Activated CD4-positive, alpha-beta T cell treated with anti-CD3 and anti-CD28 coated beads, Interleukin-2, amount 50 U/mL, for 24 hours (primary cell): ENCODE results near the gene CDC14B.
A peak's percentile ranks its signal among the peaks of the same experiment; 100 is the strongest.

Experiments used
- DNase-seq, 2 donors: peaks; one replicate each; pipeline ENCODE4 v3.0.0-alpha.2; 2020; ENCODE audit warnings: low read depth in 1 of 2, low spot score in 1 of 2

The CDC14B gene

DNA sequence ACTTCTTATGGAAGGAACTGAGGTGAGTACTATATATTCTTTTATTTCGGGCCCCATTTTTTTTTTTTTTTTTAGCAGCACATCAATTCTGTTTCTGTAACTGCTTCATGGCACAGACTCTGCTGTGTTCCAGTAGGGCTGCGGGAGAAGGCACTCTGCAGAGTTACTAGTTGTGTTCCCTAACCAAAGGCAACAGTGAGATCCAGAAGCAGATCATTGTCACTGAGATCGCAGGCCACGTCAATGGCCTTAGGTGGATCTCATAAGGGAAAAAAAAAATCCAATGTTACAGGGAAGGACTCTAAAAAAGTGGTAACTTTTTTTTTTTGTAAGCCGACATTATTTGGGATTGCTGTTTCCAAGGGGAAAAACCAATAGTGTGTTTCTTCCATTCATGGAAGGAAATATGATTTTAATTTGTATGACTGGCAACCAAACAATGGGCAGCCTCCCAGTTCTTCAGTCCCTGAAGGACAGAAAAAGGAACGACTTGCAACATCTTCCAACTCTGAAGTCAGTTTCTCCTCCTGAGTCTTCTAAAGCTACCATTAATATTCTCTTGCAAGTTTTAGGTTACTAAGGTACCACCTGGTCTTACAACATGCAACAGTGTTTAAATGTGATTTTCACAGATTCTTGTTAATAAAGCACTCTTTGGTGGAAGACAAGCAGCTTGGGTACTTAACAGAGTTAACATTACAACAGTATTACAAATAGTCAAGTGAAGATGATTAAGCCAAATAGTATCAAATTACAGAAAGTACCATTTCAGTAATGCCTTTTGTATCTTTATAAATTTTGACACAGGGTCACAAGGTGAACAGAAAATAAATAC lies 116.9 kb downstream of the CDC14B start:
- DNase-seq, result no peak

DNA sequence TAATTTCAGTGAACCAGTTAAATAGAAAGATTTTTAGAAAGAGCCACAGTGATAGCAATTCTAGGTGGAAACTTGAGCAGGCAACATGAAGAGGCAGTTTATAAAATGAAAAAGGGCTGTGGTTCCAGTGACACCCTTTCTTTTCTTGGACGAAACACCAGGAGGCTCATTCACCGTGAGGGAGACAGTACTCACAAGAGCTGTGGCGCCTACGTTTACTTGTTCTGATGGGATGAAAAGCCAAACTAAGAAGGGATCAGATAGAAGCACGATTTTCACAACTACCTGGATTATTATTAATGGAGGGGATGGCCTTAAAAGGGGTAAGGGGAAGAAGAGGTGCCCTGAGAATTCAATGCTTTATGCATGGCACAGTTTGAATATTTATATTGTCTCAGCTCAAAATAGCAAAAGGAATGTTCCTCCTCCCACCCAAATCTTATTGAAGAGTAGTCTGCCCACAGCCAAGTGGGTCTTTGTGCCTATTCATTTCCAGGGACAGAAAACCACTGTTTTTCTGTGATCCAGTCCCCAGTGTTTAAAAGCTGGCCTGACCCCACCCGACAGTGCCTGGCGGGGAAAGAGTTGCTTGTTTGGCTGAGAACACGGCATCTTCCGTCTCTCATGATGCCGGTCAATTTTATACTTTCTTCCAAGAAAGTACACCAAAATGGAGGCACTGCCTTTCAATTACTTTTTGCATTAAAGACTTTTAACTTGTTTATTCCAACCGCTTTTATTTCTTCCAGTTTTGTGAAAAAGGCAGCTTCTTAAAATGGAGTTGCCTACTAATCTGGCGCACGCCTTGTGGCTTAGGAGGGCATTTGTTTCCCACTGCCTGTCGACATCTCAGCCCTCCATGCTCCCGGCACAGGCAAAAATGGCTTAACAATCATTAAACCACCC lies 117.8 kb downstream of the CDC14B start:
- DNase-seq, result no peak

DNA sequence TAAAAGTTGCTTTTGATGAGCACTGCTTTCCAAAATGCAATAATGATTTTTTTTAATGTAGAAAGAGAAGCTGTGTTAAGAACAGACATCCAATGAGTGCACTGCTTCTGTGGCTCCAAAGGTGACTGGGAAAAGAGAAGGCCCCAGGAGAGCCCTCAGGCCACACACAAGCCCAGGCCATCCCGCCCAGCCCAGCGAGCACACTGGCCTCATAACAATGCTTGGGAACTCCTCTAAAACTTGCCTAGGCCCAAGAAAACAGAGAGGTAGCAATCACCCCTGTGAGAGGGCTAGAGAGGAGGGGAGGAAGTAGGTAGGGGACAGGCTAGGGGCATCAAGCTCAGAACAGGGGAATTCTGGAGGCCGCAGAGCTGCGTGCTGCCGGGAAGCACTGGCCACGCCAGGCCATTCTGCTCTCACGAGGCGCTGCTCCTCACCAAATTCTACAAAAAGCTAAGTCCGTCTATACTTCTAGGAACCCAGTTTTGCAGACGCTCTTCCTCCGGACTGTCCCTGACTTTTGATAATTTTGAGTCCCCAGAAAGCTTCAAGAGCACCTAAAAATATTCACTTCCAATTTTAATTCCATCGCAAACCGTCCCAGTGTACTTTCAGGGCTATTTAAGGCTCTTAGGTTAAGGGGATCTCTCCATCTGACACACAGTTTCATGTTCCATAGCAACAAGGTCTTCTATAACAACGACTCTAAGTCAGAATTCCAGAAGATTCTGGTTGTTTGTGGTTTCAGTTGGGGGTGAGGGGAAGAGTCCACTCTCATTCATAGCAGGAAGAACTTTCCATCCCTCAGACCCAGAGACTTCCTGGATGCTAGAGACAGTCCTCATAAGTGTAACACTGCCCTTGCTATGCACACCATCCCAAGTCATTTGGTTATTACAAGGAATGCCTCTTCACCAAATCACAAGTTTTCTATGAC lies 118.7 kb downstream of the CDC14B start:
- no peak for DNase-seq

DNA sequence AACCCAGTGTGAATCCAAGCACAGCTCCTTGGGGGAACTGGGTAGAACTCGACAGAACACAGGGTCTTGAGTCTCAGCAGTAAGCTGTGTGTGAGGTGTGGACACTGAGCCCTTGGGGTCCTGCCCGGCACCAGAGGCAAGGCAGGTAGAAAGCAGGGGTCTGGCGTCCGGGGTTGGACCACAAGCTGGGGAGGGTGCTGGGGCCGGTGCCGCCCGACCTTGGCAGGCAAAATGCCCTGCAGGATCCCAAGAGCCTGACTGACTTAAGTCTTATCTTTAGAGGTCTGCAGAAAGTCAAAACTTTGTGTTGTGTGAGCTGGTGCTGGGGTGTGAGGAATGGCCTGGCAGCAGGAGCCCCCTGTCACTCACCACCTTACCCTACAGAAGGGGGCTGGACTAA lies 120.4 kb downstream of the CDC14B start:
- DNase-seq, result no peak

DNA sequence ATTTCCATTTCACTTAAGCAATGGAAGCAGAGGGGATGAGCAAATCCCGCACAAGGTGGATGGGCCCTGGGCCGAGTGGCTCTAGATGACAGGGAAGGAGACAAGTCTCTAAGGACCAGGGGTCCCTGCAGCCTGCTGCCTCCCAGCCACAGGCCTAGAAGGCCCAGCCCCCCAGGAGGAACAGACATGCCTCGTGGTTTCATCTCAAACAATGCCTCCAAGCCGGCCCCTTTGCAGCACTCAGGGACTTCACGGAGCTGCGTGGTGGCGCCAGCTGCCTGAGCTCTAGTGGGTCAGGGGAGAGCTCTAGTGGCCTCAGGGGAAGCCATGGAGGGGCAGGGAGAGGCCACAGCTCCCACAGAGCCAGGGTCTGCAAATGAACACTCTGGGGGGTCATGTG lies 120.8 kb downstream of the CDC14B start:
- DNase-seq, result no peak

DNA sequence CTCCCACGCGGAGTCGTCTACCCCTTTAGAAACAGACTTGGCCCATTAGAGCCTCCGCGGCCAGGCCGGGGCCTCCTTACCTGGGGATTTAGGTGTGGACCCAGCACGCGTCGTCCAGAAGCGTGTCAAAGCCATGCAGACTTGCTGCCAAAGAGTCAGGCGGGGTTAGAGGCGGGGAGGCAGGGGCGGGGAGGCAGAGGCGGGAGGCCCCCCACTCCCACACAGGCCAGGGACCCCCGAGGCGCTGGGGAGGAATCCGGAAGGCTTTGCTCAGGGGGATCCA lies 122.6 kb downstream of the CDC14B start:
- no peak for DNase-seq

DNA sequence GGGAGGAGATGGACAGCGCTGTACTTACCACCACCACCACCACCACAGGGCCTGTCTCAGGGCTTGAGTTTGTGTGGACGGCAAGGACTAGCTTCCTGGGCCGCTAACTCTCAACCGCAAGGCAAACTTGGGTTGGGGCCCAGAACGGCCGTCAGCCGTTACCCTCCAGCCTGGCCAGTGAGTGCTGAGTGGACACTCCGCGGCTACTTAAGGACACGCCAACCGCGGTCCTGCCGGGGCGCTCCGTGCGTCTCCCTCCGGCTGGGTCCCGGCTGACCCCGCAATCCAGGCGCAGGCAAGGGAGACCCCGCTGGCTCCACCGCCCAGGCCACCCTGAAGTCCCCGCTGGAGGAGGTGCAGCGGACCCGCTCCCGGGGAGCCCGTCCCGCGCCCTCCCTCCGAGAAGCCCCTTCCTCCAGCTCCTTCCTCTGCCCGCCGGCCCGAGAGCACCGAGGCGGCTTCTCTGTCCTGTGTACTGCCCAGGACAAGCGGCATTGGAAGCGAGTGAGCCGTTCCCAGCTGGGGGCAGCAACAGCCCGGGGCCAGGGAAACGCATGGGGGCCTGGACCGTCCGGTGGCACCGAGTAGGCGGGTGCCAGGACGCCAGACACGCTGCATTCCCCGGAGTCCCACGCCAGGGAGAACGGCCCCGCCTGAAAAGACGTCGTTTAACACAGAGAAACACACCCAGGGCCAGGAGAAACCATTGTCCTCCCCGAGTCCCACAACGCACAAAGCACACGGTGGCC lies 123.1 kb downstream of the CDC14B start:
- DNase-seq, result no peak

DNA sequence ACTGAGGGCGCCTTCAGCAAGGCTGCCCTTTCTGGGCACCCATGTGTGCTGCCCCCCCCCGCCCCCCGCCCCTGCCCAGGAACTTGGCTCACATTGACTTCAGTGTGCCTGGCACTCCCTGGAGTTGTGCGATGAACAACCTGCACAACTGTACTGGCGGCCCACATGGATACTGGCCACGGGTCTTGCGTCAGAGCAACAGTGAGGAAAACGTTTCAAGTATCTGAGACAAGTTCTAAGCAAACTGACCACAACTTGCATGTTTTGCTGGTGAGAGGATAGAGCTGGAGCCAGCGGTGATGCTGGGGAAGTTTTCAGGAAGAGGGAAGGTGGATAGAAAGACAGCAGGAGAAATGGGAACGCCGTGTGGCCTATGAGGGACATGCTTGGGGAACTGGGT lies 124.3 kb downstream of the CDC14B start:
- DNase-seq, result no peak

DNA sequence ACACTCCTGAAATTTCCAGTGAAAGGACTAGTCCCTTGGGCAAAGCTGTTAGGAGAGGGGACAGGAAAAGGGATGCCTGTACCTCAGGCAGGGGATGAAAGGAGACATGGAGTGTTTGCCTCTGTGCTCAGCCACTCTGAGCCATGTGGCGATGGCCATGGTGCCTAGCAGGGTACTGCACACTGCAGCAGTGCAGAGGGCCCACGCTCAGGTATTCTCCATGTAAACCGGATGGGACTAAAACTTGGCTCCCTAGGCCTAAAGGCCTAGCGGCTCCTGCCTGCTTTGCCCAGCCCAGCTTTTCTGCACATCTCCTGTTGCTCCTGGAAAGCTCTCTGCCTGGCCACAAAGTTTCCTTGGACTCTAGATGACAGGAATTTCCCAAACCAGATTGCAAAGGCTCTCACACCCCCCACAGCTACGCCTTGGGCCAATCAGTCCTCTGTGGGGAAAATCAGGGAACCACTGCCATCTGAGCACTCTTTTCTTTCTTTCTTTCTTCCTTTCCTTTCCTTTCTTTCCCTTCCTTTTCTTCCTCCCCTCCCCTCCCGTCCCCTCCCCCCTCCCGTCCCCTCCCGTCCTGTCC lies 125.3 kb downstream of the CDC14B start:
- DNase-seq, result no peak

DNA sequence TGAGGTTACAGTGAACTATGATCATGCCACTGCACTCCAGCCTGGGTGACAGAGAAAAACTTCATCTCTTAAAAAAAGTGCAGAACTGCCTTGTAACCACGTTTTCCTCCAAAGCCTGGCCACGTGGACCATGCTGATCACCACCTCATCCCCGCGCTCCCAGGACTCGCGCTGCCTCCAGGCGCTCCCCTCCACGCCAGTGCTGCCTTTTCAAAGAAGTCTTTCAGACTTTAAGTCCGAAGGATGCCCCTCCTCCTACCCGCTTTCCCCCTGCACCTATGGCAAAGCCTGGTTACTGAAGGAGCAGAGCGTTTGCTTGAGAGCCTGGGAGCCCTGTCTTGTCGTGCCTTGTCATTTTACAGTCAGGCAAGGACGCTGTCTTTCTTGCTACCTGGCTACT lies 125.9 kb downstream of the CDC14B start:
- DNase-seq, result no peak

DNA sequence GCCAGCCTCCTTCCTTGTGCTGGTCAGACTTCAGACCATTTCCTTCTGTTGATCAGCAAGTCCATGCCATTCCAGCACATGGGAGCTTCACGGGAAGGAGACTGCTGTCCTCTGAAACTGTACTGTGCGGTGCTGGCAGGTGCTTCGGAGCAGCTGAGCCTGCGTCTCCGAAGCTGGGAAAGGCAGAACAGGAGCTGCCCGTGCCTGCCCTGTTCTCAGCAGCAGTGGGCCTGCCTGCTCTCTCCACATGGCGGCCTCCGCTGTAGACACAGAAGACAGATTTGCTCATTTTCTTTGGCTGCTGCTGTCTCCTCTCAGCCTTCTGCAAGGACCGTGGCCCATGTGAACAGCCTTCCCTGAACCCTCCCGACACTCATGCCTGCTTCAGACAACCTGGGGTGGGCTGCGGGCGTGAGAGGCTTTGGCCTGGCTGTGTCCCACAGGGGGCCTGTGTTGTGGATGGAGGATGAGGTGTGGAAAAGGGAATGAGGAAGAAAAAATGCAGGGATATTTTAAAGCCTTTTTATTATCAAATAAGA lies 126.6 kb downstream of the CDC14B start:
- DNase-seq, result no peak

DNA sequence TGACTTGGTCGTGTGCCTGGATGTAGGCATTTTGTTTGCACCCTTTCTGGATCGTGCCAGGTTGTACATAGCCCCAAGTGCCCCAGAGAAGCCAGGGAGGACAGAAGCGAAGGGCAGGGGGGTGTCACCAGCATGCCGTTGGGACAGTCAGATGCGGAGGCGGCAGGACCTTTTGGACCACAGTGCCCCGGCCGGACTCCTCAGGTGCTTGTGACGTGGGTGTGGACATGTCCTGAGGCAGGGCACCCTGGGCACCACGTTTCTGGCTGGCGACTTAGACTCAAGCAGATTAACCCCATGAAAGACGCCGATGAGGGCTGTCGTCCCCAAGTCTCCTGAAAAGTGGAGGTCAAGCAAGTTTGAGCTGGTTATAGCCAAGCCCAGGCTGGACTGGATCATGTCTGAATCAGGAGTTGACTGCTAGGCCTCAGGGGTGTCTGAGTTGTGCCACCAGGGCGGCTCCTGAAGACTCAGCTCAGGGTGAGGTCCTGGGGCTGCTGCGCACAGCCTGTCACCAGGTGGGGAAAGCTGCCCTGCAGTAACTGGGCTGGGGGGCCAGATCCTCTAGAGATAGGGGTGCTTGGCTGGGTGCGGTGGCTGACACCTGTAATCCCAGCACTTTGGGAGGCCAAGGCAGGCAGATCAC lies 127.6 kb downstream of the CDC14B start:
- DNase-seq, result no peak

DNA sequence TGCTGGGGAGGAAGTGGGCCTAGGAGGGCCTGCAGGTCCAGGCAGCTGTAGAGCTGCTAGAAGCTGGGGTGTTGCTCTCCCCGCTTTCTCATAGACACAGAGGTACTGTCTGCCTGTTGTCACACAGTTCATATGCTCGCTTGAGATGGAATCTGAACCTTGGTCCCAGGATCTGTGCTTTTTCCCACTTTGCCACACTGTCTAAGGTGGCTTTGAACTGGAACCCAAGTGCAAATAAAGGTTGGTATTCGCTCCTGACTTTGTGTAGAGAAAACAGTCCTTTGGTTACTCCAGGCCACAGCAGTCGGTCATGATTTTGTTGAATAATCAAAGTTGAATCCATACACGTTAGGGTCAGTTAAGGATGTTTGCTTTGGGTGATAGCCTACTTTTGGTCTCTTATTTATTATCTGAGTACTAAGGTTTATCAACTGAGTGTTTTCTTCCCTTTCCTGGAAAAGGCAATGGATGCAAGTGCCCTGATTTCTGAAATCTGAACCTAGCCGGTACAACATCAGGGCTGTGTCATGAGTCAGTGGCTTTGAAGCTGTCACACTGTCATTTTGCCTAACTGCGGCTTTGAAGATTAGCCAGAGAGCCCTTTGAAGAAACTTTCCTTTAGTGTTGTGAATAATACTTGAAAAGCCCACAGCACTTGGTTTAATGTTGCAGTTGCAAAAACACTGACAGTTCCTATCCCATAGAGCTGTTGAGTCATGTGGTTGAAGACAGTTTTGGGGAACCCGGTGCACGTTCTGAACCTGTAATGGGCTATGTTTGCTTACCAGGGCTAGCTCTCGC lies 128.4 kb downstream of the CDC14B start:
- peak in 1 of 2 donors; percentile 9 for DNase-seq

DNA sequence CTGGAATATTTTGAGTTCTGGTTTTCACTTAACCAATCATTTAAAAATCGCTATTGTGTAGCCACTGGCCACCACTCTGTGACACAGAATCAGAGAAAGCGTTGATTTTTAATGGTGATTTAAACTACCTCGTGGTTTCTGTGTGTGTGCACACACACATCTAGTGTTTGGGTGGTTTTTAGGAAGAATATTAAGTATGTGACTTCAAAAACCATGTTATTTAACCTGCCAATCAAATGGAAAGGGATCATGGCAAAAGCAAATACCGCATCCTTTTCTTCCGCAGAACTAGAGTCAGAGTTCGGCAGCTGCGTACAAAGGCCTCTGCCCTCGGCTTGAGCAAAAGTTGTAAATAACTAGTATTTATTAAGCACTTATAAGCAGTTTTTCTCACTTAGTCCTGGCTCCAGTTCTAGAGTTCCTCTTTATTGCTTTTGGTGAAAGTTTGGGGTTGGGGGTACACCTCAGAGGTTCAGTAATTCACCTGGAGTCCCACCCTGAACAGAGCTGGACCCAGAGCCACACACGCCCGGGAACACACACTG lies 129.0 kb downstream of the CDC14B start:
- no peak for DNase-seq

DNA sequence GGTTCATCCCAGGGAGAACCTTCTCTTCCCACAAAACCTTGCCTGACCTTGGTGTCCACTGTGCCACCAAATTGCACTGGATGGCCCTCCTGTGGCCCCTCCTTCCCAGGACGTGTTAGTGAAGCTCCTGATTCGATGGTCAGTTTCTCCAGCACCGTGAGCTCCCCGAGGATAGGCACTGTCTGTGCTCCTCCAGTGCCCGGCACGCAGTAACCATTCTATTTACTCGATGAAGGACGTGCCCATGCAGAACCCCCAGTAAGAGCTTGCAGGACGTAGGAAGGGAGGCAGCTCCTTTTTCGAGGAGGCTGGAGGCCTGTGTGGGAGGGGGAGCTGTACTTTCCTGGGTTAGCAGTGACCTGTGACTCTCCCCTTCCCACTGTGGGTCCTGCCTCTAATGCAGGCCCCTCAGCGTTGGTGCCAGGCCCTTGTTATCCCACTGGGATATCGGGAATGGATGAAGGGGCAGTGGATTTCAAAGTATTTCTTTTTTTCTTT lies 130.1 kb downstream of the CDC14B start:
- DNase-seq, result no peak

DNA sequence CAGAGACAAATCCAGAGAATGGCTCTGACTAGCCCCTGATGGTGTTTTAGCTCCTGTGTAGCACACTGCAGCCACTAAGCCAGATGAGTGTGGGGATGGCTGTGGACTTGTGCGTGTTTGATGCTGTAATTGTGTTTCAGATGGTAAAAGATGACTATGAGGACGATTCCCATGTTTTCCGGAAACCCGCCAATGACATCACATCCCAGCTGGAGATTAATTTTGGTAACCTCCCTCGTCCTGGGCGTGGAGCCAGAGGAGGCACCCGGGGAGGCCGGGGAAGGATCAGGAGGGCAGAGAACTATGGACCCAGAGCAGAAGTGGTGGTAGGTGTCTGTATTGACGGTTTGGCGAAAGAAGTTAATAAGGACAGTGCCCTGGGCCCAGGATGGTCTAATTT lies 131.7 kb downstream of the CDC14B start:
- DNase-seq, result no peak

DNA sequence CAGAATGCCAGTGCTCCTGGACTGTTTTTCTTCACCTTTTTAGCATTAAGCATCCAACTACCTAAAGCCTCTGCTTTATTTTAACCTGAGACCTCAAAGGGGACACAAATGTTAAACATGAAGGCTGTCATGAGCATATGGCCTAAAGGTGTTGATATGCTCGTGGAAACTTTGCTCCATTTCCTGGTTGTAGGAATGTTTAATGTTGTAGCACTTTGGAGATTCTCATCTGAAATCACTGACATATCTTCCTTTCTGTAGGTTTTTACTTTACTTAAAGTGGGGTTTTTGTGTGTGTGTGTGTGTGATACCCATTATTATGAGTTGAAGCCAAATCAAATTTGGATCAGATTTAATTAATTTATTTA lies 132.6 kb downstream of the CDC14B start:
- no peak for DNase-seq

DNA sequence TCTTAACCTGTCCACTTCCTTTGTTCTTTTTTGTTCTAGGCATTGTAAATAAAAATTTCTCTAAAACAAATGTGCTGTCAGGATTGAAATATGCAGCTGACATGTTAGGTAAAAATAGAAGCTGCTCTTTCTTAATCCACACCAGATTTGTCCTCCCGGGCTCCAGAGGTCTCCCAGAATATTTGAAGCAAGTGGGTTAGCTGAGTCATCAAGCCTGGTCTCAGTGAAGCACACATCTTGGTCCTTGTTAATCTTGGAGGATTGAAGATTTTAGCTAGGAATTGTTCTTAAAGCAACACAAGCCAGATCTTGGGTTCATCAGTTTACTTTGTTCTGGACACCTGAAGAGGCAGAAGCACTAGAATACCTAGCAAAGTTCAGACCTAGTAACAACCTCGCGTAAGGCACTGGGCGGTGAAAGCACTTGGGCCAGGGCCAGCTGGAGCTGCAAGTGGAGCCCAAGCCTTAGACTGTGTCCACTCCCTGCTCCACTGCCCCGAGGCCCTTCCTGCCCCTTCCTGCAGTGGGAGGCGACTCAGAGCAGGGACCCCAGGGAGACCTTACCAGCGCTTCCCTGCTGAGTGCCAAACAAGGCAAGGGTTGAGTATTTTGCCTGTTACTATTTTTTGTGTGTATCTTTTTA lies 133.1 kb downstream of the CDC14B start:
- no peak for DNase-seq
